HG03159 (cell line): ENCODE measurements around the gene SEMA4F.
A peak's percentile ranks its signal among the peaks of the same experiment; 100 is the strongest.
"Not testable (repeated sequence)": the region's sequence is repeated elsewhere in the genome, so short reads cannot be mapped to it uniquely, and the experiment has no call there.

Source experiments
- ATAC-seq: cut with Tn5 transposase; IDR thresholded peaks from one replicate; pipeline ENCODE4 v1.9.1; 2021; ENCODE audit warnings: mild to moderate bottlenecking, moderate library complexity; ENCODE audit not compliant: unreplicated experiment

The SEMA4F gene

GRCh38 chr2:74653985-74654882, at the start of gene SEMA4F:
SEMA4F (plus strand) TSS chr2:74654247; CDS start chr2:74654377, 130 bp downstream.
- peak; percentile 100 for ATAC-seq

- no peak for ATAC-seq
Observed at GRCh38 chr2:74606927-74607326, 47.1 kb upstream of the SEMA4F start.

GRCh38 chr2:74617122-74617521, 36.9 kb upstream of the SEMA4F start:
- no peak for ATAC-seq

GRCh38 chr2:74618410-74619083, 35.5 kb upstream of the SEMA4F start:
- no peak for ATAC-seq

- no peak for ATAC-seq
Observed at GRCh38 chr2:74619651-74620297, 34.3 kb upstream of the SEMA4F start.

- ATAC-seq = no peak
Observed at GRCh38 chr2:74620671-74621070, 33.4 kb upstream of the SEMA4F start.

- no peak for ATAC-seq
Observed at GRCh38 chr2:74625658-74626425, 28.2 kb upstream of the SEMA4F start.

- no peak for ATAC-seq
Observed at GRCh38 chr2:74628538-74629105, 25.4 kb upstream of the SEMA4F start.

GRCh38 chr2:74630454-74630853, 23.6 kb upstream of the SEMA4F start:
- not testable (repeated sequence) for ATAC-seq

GRCh38 chr2:74632209-74632938, 21.7 kb upstream of the SEMA4F start:
- ATAC-seq = no peak

GRCh38 chr2:74632939-74633312, 21.1 kb upstream of the SEMA4F start:
- no peak for ATAC-seq

- ATAC-seq = no peak
Observed at GRCh38 chr2:74639550-74639949, 14.5 kb upstream of the SEMA4F start.

GRCh38 chr2:74645344-74645743, 8.7 kb upstream of the SEMA4F start:
- no peak for ATAC-seq

- ATAC-seq = no peak
Observed at GRCh38 chr2:74646201-74646600, 7.8 kb upstream of the SEMA4F start.

GRCh38 chr2:74646834-74647482, 7.1 kb upstream of the SEMA4F start:
- no peak for ATAC-seq

GRCh38 chr2:74648009-74648443, 6.0 kb upstream of the SEMA4F start, which contains the start of gene M1AP:
M1AP (minus strand) TSS chr2:74648330; CDS start chr2:74640275, 8,055 bp downstream.
- no peak for ATAC-seq

- ATAC-seq = peak; percentile 22
Observed at GRCh38 chr2:74653589-74653984, 460 bp upstream of the SEMA4F start.

GRCh38 chr2:74655579-74655978, 1.5 kb downstream of the SEMA4F start:
- ATAC-seq = no peak

GRCh38 chr2:74658516-74658915, 4.5 kb downstream of the SEMA4F start:
- no peak for ATAC-seq
